Activated naive CD4-positive, alpha-beta T cell treated with anti-CD3 and anti-CD28 coated beads, Interleukin-2, amount 50 U/mL, for 72 hours (primary cell): ENCODE measurements around the gene PI4K2A. TPM values are rescaled to one million over a fixed set of nuclear protein-coding genes. Genes with fewer than 3 reads are reported as not detected.

Source experiments
- ATAC-seq, 2 donors: fragments of 150-1000 bp; cut with Tn5 transposase; 2 replicates each; pipeline ENCODE4 v1.10.0; 2021; ENCODE audit warnings: mild to moderate bottlenecking in 2 of 2, moderate library complexity in 2 of 2
- DNase-seq, 2 donors: peaks; one replicate each; pipeline ENCODE4 v3.0.0; 2021 to 2022; ENCODE audit warnings: low spot score in 2 of 2
- H3K27ac Mint-ChIP-seq, 2 donors: one replicate each; pipeline ENCODE4 v1.8.0; 2022; ENCODE audit warnings: mild to moderate bottlenecking in 2 of 2, mixed read lengths in 2 of 2
- H3K36me3 Mint-ChIP-seq, 2 donors: one replicate each; pipeline ENCODE4 v1.8.0; 2022; ENCODE audit warnings: mixed read lengths in 2 of 2
- H3K9me3 Mint-ChIP-seq, 2 donors: one replicate each; pipeline ENCODE4 v1.8.0; 2022; ENCODE audit warnings: mixed read lengths in 2 of 2
- total RNA-seq, 2 donors: library from RNA; stranded (reverse); gene quantifications; one replicate each; pipeline ENCODE4 v1.2.3, GENCODE V29; 2022

Gene PI4K2A
- total RNA-seq, 2 donors from 2014 or later, result 9.7 to 13.6 TPM

DNA sequence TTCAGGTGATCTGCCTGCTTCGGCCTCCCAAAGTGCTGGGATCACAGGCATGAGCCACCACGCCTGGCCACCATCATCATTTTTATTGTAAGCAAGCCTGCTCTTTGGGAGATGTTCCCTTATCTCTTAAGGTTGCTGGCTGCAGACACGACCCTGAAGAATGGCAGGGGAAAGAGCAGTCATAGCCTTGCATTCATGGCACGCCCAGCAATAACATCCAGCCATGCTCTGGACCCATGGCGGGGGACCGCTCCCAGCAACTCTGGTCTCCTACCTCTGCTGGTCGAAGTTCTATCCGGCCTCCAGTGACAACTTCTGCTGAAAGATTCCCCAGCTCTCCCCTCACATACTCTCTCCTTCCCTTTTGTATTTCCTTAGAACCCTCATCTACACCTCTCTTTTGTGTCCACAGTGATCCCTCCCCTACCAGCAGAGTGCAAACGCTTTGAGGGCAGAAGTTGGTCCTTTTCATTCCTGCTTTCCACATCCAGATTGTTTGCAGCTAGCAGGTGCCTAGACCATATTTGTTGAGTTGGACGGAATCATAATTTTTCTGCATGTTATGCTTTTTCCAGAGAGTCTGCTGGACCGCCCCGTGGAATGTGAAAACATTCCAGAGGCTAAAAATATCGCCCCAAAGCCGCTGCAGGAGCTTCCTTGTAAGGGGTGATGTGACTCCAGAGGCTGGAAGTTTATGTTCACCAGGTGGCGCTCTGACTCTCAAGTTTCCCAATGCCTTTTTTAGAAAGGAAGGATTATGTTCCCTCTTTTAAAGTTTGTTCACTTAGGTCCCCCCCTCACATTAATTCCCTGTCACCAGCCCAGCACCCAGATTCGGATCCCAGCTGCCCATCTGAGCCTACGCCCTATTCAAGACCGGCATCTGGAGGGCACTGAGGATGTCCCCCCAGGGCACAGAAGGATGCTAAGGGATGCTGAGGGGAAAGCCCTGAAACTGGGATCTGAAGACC is 68.8 kb downstream of the PI4K2A start:
- no peak for ATAC-seq
- H3K9me3 Mint-ChIP-seq, result no peaks in the 10 kb centered on the region
- H3K27ac Mint-ChIP-seq, result no peak overlapping the region
- peaks cover 5 to 10% of the 10 kb centered on the region in 2 donors for H3K36me3 Mint-ChIP-seq
- DNase-seq, result peak in 1 of 2 donors; percentile 49

DNA sequence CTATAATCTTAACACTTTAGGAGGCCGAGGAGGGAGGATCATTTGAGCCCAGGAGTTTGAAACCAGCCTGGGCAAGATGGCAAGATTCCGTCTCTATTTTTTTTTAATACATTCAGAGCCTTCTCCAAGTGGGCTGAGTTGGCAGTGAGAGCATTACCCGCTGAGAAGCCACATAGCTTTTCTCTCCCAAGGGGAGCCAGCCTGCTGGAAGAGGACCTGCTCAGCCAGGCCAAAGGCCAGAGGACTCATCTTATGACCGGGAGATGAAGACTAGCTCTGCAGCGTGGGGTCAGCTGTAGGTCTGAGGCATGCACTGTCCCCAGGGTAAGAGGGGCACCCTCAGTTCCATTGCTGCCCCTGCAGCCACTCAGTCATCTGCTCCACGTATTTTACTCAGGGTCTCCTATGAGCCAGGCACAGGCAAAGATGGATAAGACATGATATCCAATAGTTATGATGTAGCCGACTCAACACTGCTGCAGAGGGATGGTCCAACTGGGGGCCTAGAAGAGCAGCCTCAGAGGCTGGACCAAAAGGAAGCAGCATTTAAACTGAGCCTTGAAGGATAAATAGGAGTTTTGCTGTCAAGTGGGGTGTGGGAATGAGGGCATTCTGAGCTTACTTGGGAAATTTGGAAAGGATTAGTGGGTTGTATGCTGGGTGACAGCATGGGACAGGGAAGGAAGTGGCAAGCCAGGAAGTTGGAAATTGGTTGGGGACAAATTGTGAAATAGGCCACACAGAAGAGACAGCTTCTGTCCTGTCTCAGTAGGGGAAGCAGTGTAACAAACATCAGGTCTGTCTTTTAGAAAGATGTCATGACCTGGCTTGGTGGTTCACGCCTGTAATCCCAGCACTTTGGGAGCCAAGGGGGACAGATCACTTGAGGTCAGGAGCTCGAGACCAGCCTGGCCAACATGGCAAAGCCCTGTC is 71.4 kb downstream of the PI4K2A start:
- Mint-ChIP-seq H3K36me3 (peaks cover 5 to 10% of the 10 kb centered on the region in 2 donors), H3K9me3 (no peaks in the 10 kb centered on the region), H3K27ac (no peak overlapping the region)
- no peak for DNase-seq
- ATAC-seq, result no peak

DNA sequence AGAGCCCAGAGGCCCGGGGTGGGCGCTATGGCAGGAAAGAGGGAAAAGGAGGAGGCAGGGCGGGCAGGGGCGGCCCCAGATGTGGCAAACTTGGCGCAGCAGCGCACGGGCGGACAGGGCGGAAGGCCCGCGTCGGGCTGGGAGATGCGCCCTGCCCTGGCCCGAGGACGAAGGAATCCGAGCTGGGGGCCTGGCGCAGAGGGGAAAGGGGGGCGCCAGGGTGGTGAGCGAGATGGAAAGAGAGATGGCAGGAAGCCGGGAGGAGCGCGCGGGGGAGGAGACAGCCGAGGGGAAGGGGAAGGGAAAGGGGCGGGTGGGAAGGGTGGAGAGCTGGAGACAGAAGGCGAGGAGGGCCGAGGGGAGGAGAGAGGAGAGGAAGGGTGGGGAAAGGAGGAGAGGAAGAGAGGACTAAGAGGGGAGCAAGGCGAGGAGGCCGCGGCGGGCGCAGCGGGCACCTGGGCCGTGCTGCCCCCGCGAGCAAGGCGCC is 72.9 kb downstream of the PI4K2A start, which contains the start of gene MARVELD1:
Gene MARVELD1, plus strand, starts transcription at position 392 of the 487 bp plus-strand sequence. CDS start 147 bp downstream, outside the sequence.
- H3K9me3 Mint-ChIP-seq, result no peaks in the 10 kb centered on the region
- peaks cover 5 to 10% of the 10 kb centered on the region in 2 donors for H3K36me3 Mint-ChIP-seq
- DNase-seq (peak in 1 of 2 donors; percentile 29), ATAC-seq (peak in 1 of 2 donors; percentile 4)
- peak within 1 kb of the TSS; percentile 57 to 72 for H3K27ac Mint-ChIP-seq

DNA sequence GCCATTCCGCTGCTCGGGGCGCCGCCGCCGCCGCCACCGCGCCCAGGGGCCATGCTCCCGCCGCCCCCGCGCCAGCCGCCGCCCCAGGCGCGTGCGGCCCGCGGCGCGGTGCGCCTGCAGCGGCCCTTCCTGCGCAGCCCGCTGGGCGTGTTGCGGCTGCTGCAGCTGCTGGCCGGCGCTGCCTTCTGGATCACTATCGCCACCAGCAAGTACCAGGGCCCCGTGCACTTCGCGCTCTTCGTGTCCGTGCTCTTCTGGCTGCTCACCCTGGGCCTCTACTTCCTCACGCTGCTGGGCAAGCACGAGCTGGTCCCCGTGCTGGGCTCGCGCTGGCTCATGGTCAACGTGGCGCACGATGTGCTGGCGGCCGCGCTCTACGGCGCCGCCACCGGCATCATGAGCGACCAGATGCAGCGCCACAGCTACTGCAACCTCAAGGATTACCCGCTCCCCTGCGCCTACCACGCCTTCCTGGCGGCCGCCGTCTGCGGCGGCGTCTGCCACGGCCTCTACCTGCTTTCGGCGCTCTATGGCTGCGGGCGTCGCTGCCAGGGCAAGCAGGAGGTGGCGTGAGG is 73.4 kb downstream of the PI4K2A start:
- DNase-seq (peak; percentile 43 to 72), ATAC-seq (peak; percentile 82 to 83)
- H3K27ac Mint-ChIP-seq, result peak overlapping the region; percentile 55 to 72
- H3K9me3 Mint-ChIP-seq, result no peaks in the 10 kb centered on the region
- peaks cover 5 to 10% of the 10 kb centered on the region in 2 donors for H3K36me3 Mint-ChIP-seq

DNA sequence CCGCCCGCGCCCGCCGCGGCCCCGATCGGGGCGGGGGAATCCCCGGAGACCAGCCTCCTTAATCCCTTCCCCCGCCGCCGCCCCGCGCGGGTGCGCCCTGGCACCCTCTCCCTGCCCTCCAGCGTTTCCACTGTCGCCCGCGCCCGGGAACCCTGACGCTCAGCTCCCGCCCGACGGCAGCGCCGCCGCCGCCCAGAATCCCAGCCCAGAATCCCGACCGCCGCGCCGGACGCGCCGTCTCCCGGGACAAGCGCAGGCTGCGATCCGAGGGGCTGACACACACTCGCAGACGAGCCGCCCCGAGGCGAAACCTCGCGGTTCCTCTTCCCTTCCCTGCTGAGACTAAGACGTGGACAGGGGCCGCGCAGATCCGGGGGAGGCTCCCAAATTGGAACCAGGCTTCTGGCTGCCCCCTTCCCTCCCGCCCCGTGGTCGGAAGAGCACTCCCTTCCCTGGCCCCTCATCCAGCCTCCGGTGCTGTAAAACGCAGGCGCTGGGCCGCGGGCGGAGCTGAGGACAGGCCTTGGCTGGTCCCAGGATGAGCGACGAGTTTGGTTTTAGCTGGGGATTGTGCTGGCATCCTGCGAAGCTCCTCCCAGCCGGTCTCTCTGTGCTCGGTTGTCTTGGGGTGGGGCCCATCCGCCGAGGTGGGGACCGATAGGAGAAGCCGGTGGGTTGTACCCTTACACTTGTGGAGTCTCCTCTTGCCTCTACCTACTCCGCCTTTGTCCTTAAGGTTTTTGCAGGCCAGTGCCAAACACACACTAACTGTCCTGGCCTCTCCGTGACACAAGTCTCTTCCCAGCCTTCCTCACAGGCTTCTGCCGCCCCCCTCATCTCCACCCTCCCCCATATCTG is 74.2 kb downstream of the PI4K2A start:
- peak in 1 of 2 donors; percentile 12 for DNase-seq
- Mint-ChIP-seq H3K9me3 (no peaks in the 10 kb centered on the region), H3K27ac (peak overlapping the region in 1 of 2 donors; percentile 55), H3K36me3 (peaks cover 5 to 10% of the 10 kb centered on the region in 2 donors)
- peak; percentile 41 to 47 for ATAC-seq

DNA sequence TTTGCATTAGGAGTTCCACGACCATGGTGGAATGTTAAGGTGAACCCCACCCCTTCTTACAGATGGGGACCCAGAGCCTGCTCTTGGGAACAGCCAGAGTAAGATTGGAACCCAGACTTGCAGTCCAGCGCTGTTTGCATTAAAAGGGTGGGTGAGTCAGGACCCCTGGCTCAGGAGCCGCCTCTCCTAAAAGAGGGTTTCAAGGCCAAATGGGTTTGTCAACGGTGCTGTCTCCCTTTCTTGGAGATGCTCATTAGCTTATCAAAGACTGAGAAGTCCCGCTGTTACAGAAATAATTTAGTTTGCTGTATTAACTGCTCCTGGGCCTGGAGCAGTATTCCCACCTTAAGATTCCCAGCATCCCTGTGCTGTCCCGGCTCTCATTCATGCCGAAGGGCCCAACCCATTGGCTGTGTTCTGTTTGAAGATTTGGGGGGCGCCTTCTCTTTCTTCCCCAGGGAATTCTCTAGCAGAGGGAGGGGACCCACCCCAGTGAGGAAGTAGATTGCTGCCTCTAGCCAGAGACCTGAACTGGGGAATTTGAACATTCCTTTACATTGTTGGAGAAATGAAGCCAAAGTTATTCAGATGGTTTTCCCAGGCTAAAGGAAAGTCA is 74.9 kb downstream of the PI4K2A start:
- H3K36me3 Mint-ChIP-seq, result peaks cover 5 to 10% of the 10 kb centered on the region in 2 donors
- H3K9me3 Mint-ChIP-seq, result no peaks in the 10 kb centered on the region
- no peak overlapping the region for H3K27ac Mint-ChIP-seq
- DNase-seq, result no peak
- no peak for ATAC-seq

DNA sequence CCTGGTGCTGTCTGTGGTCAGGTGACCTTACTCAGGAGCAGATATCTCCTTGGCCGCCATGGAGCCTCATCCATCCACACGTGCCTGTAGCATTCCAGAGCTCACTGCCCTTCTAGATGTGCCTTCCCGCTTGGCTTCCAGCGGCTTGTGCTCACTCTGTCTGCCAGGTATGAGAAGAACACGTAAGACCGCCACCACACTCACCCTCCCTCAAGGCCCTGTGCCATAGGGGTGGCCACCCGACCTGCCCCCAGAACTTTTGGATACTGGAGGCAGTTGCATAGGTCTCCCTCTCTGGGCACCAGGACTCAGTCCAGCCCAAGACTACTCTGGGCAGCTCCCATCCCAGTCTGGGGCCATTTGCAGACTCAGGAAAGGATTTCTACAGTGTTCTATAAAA is 77.2 kb downstream of the PI4K2A start:
- Mint-ChIP-seq H3K36me3 (peaks cover 5 to 10% of the 10 kb centered on the region in 2 donors), H3K9me3 (no peaks in the 10 kb centered on the region), H3K27ac (no peak overlapping the region)
- DNase-seq, result no peak
- no peak for ATAC-seq

DNA sequence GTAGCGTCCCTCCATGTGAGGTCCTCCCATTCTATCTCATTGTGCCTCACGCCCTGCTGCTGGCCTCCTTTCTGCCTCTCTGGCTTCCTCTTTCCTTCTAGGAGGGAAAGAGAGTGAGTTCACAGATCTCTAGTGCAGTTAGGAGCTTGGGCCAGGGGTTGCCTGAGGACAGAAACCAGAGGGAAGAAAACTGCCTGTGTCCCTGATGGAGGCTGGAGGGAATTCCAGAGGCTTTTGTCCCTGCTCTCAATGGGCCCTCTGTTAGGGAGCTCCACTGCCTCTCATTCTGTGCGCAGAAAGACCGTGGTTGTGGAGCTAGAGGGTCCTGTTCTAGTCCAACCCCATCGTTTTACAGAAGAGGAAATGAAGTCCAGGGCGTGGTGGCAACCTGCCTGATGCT is 77.7 kb downstream of the PI4K2A start:
- H3K36me3 Mint-ChIP-seq, result peaks cover 5% of the 10 kb centered on the region in 2 donors
- ATAC-seq (no peak), DNase-seq (no peak)
- no peak overlapping the region for H3K27ac Mint-ChIP-seq
- H3K9me3 Mint-ChIP-seq, result no peaks in the 10 kb centered on the region

DNA sequence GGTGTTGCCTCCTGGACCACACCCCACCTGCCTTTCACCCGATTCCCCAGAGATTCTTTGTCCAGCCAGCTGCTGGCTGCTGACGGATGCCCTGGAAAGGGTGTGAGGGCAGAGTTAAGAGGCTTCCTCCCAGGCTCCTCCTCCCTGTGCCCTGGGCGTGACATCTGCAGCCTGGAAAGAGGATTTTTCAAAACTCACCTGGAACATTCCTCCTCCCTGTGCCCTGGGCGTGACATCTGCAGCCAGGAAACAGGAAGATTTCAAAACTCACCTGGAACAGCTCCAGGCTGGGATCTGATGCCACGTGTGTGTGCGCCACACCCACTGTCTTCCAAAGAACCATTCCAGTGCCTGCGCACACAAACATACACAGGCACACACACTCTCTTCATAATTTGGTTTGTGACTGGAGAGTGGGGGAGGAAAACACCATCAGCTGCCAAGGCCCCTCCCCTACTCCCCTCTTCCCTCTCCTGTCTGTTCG is 78.2 kb downstream of the PI4K2A start:
- Mint-ChIP-seq H3K36me3 (peaks cover 5% of the 10 kb centered on the region in 2 donors), H3K27ac (no peak overlapping the region), H3K9me3 (no peaks in the 10 kb centered on the region)
- ATAC-seq (no peak), DNase-seq (no peak)

DNA sequence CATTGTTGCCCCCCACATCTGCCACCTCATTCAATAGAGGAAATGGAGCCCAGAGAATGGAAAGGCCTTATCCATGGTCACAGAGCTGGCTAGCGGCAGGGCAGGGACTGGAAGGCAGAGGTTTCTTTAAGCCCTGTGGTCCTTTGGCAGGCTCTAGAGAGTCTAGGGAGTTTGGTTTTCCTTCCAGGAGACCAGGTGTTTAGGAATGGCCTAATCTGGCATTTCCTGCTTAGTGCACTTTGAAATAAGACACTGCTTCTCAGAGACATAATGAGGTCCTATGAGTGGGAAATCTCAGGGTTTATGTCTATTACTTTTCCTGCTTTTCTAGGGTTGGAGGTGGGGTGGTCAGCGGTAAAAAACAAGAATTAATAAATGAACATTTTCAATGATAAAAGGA is 79.1 kb downstream of the PI4K2A start:
- Mint-ChIP-seq H3K27ac (peak overlapping the region in 1 of 2 donors; percentile 11), H3K9me3 (no peaks in the 10 kb centered on the region), H3K36me3 (no peaks in the 10 kb centered on the region)
- DNase-seq (no peak), ATAC-seq (no peak)

DNA sequence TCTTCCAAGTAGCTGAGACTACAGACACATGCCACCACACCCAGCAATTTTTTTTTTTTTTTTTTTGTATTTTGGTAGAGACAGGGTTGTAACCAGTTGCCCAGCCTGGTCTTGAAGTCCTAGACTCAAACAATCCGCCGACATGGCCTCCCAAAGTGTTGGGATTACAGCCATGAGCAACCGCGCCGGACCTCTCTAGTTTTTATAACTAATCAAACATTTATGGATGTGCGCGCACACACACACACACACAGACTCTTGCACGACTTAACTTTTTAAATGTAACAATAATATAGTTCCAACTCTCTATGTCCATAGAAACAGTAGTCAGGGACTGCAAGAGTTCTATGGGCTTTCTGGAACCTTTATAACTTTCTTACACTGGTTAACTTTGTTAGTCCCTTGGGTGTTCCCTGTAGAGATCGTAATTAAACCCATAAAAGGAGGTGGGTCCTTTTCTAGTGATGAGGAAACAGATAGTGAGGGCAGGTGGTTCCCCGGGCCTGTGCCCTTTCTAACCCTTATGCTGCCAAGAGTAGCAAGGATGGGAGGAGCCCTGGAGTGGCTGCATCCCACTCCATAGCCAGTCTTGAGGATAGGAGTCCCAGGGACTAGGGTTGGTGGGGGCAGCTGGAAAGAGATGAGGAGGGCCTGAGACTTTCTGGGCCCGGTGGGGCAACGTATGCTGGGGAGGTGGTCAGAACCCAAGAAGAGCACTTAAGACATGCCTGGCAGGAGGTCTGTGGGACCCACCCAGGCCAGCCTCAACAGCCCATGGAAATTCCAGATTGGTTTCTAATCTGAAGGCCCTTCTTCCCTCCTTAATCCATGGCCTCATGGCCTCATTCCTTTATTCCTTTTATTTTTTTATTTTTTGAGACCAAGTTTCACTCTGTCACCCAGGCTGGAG is 81.7 kb downstream of the PI4K2A start:
- ATAC-seq (no peak), DNase-seq (no peak)
- H3K9me3 Mint-ChIP-seq, result no peaks in the 10 kb centered on the region
- H3K36me3 Mint-ChIP-seq, result no peaks in the 10 kb centered on the region
- no peak overlapping the region for H3K27ac Mint-ChIP-seq

DNA sequence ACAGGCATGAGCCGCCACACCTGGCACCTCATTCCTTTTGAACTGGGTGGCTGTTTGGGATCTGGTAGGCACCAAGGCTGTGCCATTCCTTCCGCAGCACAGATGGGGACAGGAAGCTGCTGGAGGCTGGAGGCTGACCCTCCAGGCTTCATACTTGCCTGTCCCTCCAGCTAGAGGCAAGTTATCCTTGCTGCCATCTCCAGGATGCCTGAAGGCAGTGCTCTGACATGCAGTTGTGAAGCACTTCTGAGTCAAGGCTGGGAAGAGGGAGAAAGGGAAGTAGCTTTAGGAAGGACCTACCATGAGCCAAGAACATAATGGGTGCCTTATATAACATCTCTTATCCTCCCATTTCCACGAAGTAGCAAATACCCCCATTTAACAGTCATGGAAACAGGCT is 82.5 kb downstream of the PI4K2A start:
- DNase-seq, result no peak
- no peak overlapping the region for H3K27ac Mint-ChIP-seq
- no peaks in the 10 kb centered on the region for H3K9me3 Mint-ChIP-seq
- ATAC-seq, result no peak
- H3K36me3 Mint-ChIP-seq, result no peaks in the 10 kb centered on the region

DNA sequence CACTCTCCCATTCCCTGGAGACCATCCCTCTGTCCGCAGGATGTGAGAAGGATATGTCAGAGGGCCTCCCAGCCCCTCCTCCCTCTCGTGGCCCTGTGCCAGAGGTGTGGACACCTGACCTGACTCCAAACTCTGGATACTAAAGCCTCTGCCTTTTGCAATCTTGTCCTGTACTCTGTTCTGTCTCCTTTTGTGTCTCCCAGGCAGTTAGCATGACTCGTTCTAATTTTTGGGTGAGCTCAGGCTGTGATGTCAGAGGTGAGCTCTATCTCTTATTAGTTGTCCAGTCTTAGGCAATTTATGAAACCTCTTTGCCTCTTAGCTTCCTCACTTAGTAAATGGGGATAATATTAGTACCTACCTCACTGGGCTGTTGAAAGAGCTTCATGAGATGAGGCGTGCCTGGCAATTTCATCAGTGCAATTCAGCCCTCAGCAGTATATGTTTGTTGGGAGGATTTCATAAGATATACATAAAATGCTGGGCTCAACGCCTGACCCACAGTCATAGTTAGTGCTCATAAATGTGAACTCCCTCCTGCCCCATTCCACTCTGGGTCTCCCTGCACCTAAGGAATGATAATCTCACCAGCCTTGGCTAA is 84.0 kb downstream of the PI4K2A start:
- DNase-seq, result no peak
- Mint-ChIP-seq H3K36me3 (no peaks in the 10 kb centered on the region), H3K9me3 (no peaks in the 10 kb centered on the region), H3K27ac (no peak overlapping the region)
- no peak for ATAC-seq
